Common myeloid progenitor, CD34-positive (primary cell): ENCODE results near the gene CAMK1D.
A peak's percentile ranks its signal among the peaks of the same experiment; 100 is the strongest.

Experiments used
- CTCF ChIA-PET: fragments of 350-600 bp; sonication (Branson Sonifier 250); formaldehyde crosslinking; loops from one replicate; lab custom pipeline; 2021; ENCODE audit warnings: antibody characterized with exemption; lab: Charles Lee
- POLR2A ChIA-PET: fragments of 350-600 bp; sonication (Branson Sonifier 250); formaldehyde crosslinking; loops from one replicate; lab custom pipeline; 2021; ENCODE audit warnings: antibody characterized with exemption; lab: Charles Lee
- DNase-seq, 3 donors: peaks; one replicate each; pipeline versions ENCODE4 v3.0.0 to v3.0.0-alpha.2; 2013
- H3K27ac ChIP-seq, 2 experiments: 1 replicate in 1 of 2; 2 replicates in 1 of 2; pipeline ENCODE4 v1.7.0; 2013; ENCODE audit warnings: inconsistent platforms in 2 of 2, low read length in 2 of 2, mild to moderate bottlenecking in 2 of 2, low read depth in 1 of 2, moderate library complexity in 1 of 2; ENCODE audit not compliant: severe bottlenecking in 2 of 2, insufficient read depth in 1 of 2, poor library complexity in 1 of 2
- H3K27me3 ChIP-seq, 5 experiments: replicated peaks in 2 of 5; 1 replicate in 3 of 5; 2 replicates in 2 of 5; pipeline versions ENCODE4 v1.6.1 to v1.7.0; 2013; ENCODE audit warnings: low read length in 4 of 5, mild to moderate bottlenecking in 2 of 5, moderate library complexity in 2 of 5, inconsistent platforms in 1 of 5; ENCODE audit not compliant: insufficient read depth in 5 of 5, control insufficient read depth in 4 of 5
- H3K36me3 ChIP-seq, 4 experiments: 1 replicate in 2 of 4; 2 replicates in 2 of 4; pipeline versions ENCODE4 v1.6.1 to v1.7.0; 2013; ENCODE audit warnings: low read length in 3 of 4, control low read depth in 1 of 4, mild to moderate bottlenecking in 1 of 4; ENCODE audit not compliant: control insufficient read depth in 4 of 4, insufficient read depth in 4 of 4
- H3K4me1 ChIP-seq, 4 experiments: 1 replicate in 3 of 4; 2 replicates in 1 of 4; pipeline versions ENCODE4 v1.6.1 to v1.7.1; 2013; ENCODE audit warnings: low read length in 3 of 4, mild to moderate bottlenecking in 3 of 4, control low read depth in 1 of 4, inconsistent platforms in 1 of 4, moderate library complexity in 1 of 4; ENCODE audit not compliant: control insufficient read depth in 4 of 4, insufficient read depth in 4 of 4; ENCODE audit errors: control extremely low read depth in 1 of 4
- H3K4me3 ChIP-seq, 7 experiments: 1 replicate in 4 of 7; 2 replicates in 3 of 7; pipeline versions ENCODE4 v1.5.1 to v1.7.0; 2013; ENCODE audit warnings: mild to moderate bottlenecking in 7 of 7, low read length in 6 of 7, moderate library complexity in 6 of 7, inconsistent platforms in 2 of 7, low read depth in 2 of 7, control low read depth in 1 of 7; ENCODE audit not compliant: insufficient read depth in 4 of 7, control insufficient read depth in 1 of 7; ENCODE audit errors: extremely low read depth in 1 of 7
- H3K9me3 ChIP-seq, 5 experiments: 1 replicate in 4 of 5; 2 replicates in 1 of 5; pipeline versions ENCODE4 v1.6.1 to v1.7.1; 2013; ENCODE audit warnings: low read length in 4 of 5, mild to moderate bottlenecking in 2 of 5, inconsistent platforms in 1 of 5, low read depth in 1 of 5, moderate library complexity in 1 of 5; ENCODE audit not compliant: control insufficient read depth in 4 of 5, insufficient read depth in 2 of 5; ENCODE audit errors: control extremely low read depth in 1 of 5
- WGBS: methylation state at CpG from one replicate; pipeline ENCODE4 v1.1.5; 2013; ENCODE audit not compliant: insufficient coverage; 5-methylcytosine and 5-hydroxymethylcytosine counted together

The CAMK1D gene

GRCh38 chr10:12471135-12471534 lies 121.8 kb downstream of the CAMK1D start:
- WGBS, result 90% methylated on average over 5 of the region's 5 CpGs
- H3K27me3 ChIP-seq, result no peaks in the 10 kb centered on the region
- H3K27ac ChIP-seq, result no peak overlapping the region
- POLR2A ChIA-PET, result interaction anchor here (0.6 kb wide), 1 partner anchor 256 kb away, joined by 3 read pairs; no protein-coding TSS in a partner anchor
- CTCF ChIA-PET, result interaction anchor here (0.6 to 0.7 kb wide), 2 partner anchors 89 to 207 kb away, joined by 3 read pairs; no protein-coding TSS in a partner anchor
- H3K9me3 ChIP-seq, result no peaks in the 10 kb centered on the region
- no peaks in the 10 kb centered on the region for H3K36me3 ChIP-seq
- H3K4me1 ChIP-seq, result no peaks in the 10 kb centered on the region
- H3K4me3 ChIP-seq, result no peak overlapping the region
- no peak for DNase-seq

GRCh38 chr10:12473491-12473890 lies 124.1 kb downstream of the CAMK1D start:
- CTCF ChIA-PET, result interaction anchor here (1.5 kb wide), 1 partner anchor 11 kb away, joined by 5 read pairs; no protein-coding TSS in a partner anchor
- POLR2A ChIA-PET, result no interaction called here
- no peak for DNase-seq

GRCh38 chr10:12474727-12475412 lies 125.5 kb downstream of the CAMK1D start:
- H3K36me3 ChIP-seq, result peaks cover 0 to 1% (median 0%) of the 10 kb centered on the region in 4 experiments
- WGBS, result 97% methylated on average over 6 of the region's 8 CpGs
- ChIA-PET POLR2A (no interaction called here), CTCF (no interaction called here)
- no peaks in the 10 kb centered on the region for H3K9me3 ChIP-seq
- H3K27ac ChIP-seq, result no peak overlapping the region
- H3K4me3 ChIP-seq, result no peak overlapping the region
- H3K4me1 ChIP-seq, result peaks cover 0 to 6% (median 3%) of the 10 kb centered on the region in 4 experiments
- no peak for DNase-seq
- no peaks in the 10 kb centered on the region for H3K27me3 ChIP-seq

More at GRCh38 chr10:12473491-12473890, 124.1 kb downstream of the CAMK1D start:
- H3K4me3 ChIP-seq, result no peak overlapping the region
- WGBS, result 90% methylated on average over 2 of the region's 6 CpGs
- no peaks in the 10 kb centered on the region for H3K4me1 ChIP-seq
- no peaks in the 10 kb centered on the region for H3K9me3 ChIP-seq
- H3K27me3 ChIP-seq, result no peaks in the 10 kb centered on the region
- H3K36me3 ChIP-seq, result peaks cover 0 to 1% (median 0%) of the 10 kb centered on the region in 4 experiments
- no peak overlapping the region for H3K27ac ChIP-seq

GRCh38 chr10:12476656-12477055 lies 127.3 kb downstream of the CAMK1D start:
- CTCF ChIA-PET, result no interaction called here
- Histone ChIP-seq H3K27ac (no peak overlapping the region), H3K36me3 (peaks cover 0 to 1% (median 0%) of the 10 kb centered on the region in 4 experiments), H3K9me3 (peaks cover 0 to 1% (median 0%) of the 10 kb centered on the region in 5 experiments), H3K4me1 (peaks cover 0 to 6% (median 3%) of the 10 kb centered on the region in 4 experiments), H3K4me3 (no peak overlapping the region), H3K27me3 (no peaks in the 10 kb centered on the region)
- 100% methylated on average over 2 of the region's 4 CpGs for WGBS
- DNase-seq, result no peak
- POLR2A ChIA-PET, result no interaction called here

GRCh38 chr10:12479437-12479844 lies 130.1 kb downstream of the CAMK1D start:
- POLR2A ChIA-PET, result no interaction called here

GRCh38 chr10:12479924-12480323 lies 130.6 kb downstream of the CAMK1D start:
- ChIA-PET POLR2A (no interaction called here), CTCF (no interaction called here)
- Histone ChIP-seq H3K27ac (no peak overlapping the region), H3K4me3 (no peak overlapping the region), H3K27me3 (no peaks in the 10 kb centered on the region), H3K9me3 (peaks cover 0 to 1% (median 0%) of the 10 kb centered on the region in 5 experiments), H3K36me3 (peaks cover 0 to 1% (median 0%) of the 10 kb centered on the region in 4 experiments), H3K4me1 (peaks cover 0 to 20% (median 10%) of the 10 kb centered on the region in 4 experiments)
- 91% methylated on average over 8 of the region's 9 CpGs for WGBS
- peak in 1 of 3 donors; percentile 17 for DNase-seq

More at GRCh38 chr10:12479437-12479844, 130.1 kb downstream of the CAMK1D start:
- Histone ChIP-seq H3K27me3 (no peaks in the 10 kb centered on the region), H3K4me3 (no peak overlapping the region), H3K27ac (no peak overlapping the region), H3K4me1 (peaks cover 0 to 18% (median 10%) of the 10 kb centered on the region in 4 experiments), H3K9me3 (peaks cover 0 to 1% (median 0%) of the 10 kb centered on the region in 5 experiments), H3K36me3 (peaks cover 0 to 1% (median 0%) of the 10 kb centered on the region in 4 experiments)
- DNase-seq, result no peak
- 98% methylated on average over 9 of the region's 12 CpGs for WGBS
- CTCF ChIA-PET, result no interaction called here

GRCh38 chr10:12480440-12480839 lies 131.1 kb downstream of the CAMK1D start:
- POLR2A ChIA-PET, result no interaction called here
- Histone ChIP-seq H3K36me3 (peaks cover 0 to 1% (median 0%) of the 10 kb centered on the region in 4 experiments), H3K9me3 (peaks cover 0 to 1% (median 0%) of the 10 kb centered on the region in 5 experiments), H3K27ac (no peak overlapping the region), H3K27me3 (no peaks in the 10 kb centered on the region), H3K4me3 (no peak overlapping the region), H3K4me1 (peaks cover 0 to 23% (median 15%) of the 10 kb centered on the region in 4 experiments)
- CTCF ChIA-PET, result no interaction called here
- DNase-seq, result no peak
- WGBS, result 86% methylated on average over 4 of the region's 4 CpGs
